ENCODE results near the gene RPL32. TPM values are rescaled to one million over a fixed set of nuclear protein-coding genes. Genes with fewer than 3 reads are reported as not detected.

The RPL32 gene
- total and polyA plus RNA-seq, 9 of the 15 experiments (the other 6 are each of a cell fraction or from before 2014, with no cell fraction given): 2,738 to 6,200 (median 4,286) TPM

GRCh38 chr3:12838179-12838965 lies 3.0 kb downstream of the RPL32 start:
- Histone ChIP-seq H4K20me1 (replicated peaks; ENCODE audit: control insufficient read depth, insufficient read depth, low read length) (peaks cover 70% of the 10 kb centered on the region), H3K9me1 (ENCODE audit: control insufficient read depth, insufficient read depth, low read length) (peaks cover 9% of the 10 kb centered on the region), H3K36me3 (ENCODE audit: control insufficient read depth, insufficient read depth, low read length) (peaks cover 78% of the 10 kb centered on the region), H3K9ac (ENCODE audit: insufficient read depth in 1 of 2, low read depth in 2 of 2, low read length in 2 of 2) (peak overlapping the region; percentile 88 to 98), H3K4me2 (ENCODE audit: insufficient read depth, low read length) (peak overlapping the region; percentile 100), H3K4me1 (replicated peaks in 1 of 2; ENCODE audit: control insufficient read depth in 2 of 2, insufficient read depth in 2 of 2, low read length in 2 of 2) (peaks cover 24 to 33% of the 10 kb centered on the region in 2 experiments; a peak in 4 of 5 replicates), H2AFZ (ENCODE audit: low read depth, low read length) (no peak overlapping the region), H3K27ac (ENCODE audit: extremely low read depth, low read depth, low read length) (peak overlapping the region; percentile 15), H3K9me3 (replicated peaks; ENCODE audit: control insufficient read depth, insufficient read depth, low read depth, low read length) (no peaks in the 10 kb centered on the region), H3K4me3 (peak overlapping the region; percentile 85), H3K27me3 (ENCODE audit: control insufficient read depth in 2 of 2, insufficient read depth in 2 of 2, low read length in 2 of 2) (no peaks in the 10 kb centered on the region), H3K79me2 (ENCODE audit: control insufficient read depth, insufficient read depth, low read length) (peaks cover 65% of the 10 kb centered on the region)
- intact Hi-C loops (cut with micrococcal nuclease): no loop called here
- no TSS peak for BruUV-seq (replicated peaks)
- WGBS (ENCODE audit: insufficient coverage, low coverage, missing lambda C conversion rate): 60% methylated on average over 13 of the region's 13 CpGs
- ChIA-PET POLR2A (interaction anchor here (0.6 to 11.9 kb wide), 14 partner anchors 9 to 1055 kb away, joined by 3 to 108 read pairs (median 4); partner anchors contain the start of gene CAND2), CTCF (ENCODE audit: low intra/inter-chr PET ratio) (no interaction called here)
- ATAC-seq (no peak), FAIRE-seq (no peak), DNase-seq (ENCODE audit: extremely low read depth in 1 of 4, low spot score in 3 of 4) (no peak)
- TF ChIP-seq ZNF274 (IDR thresholded peaks at IDR 0.05; ENCODE audit: borderline replicate concordance, low read depth, low read length) (0 out of 2 replicates have a peak, but pooled peaks have one; percentile 24), SUPT5H (IDR thresholded peaks at IDR 0.05) (peak; percentile 51; the same call in 1 of the 2 replicates), BCLAF1 (IDR thresholded peaks at IDR 0.05; ENCODE audit: borderline replicate concordance in 1 of 2, control insufficient read depth in 1 of 2, low read depth in 2 of 2, low read length in 1 of 2) (no peak), ELF1 (tag; IDR thresholded peaks at IDR 0.05) (no peak), POLR2H (tag; IDR thresholded peaks at IDR 0.05; ENCODE audit: low read depth) (0 out of 2 replicates have a peak, but pooled peaks have one; percentile 22), HNRNPUL1 (IDR thresholded peaks at IDR 0.05; ENCODE audit: low read length) (no peak), CBFB (CRISPR knock-in tag; IDR thresholded peaks at IDR 0.05) (0 out of 2 replicates have a peak, but pooled peaks have one; percentile 8), POLR2A (conservative IDR thresholded peaks at IDR 0.05) (peak; percentile 42), RBFOX2 (IDR thresholded peaks at IDR 0.05; ENCODE audit: low read depth, low read length) (peak; percentile 53; the same call in 1 of the 2 replicates)
- in situ Hi-C loops (cut with MboI): no loop called here
